Mucosa of descending colon (tissue), 3 donors: ENCODE data around the gene LGALS1. TPM values are rescaled to one million over a fixed set of nuclear protein-coding genes. Genes with fewer than 3 reads are reported as not detected.
"Not testable (repeated sequence)": the region's sequence is repeated elsewhere in the genome, so short reads cannot be mapped to it uniquely, and the experiment has no call there.

Experiments
- ATAC-seq: fragments of 200-7000 bp; cut with Tn5 transposase; one replicate; pipeline ENCODE4 v1.9.1; 2020; ENCODE audit warnings: mild to moderate bottlenecking, moderate library complexity
- DNase-seq, 3 donors: peaks; one replicate each; pipeline ENCODE4 v3.0.0-alpha.2; 2020
- H3K36me3 ChIP-seq: fragments of 200-600 bp; one replicate; pipeline ENCODE4 v1.8.0; 2021; ENCODE audit warnings: low read depth, mild to moderate bottlenecking
- H3K4me1 ChIP-seq: fragments of 200-600 bp; one replicate; pipeline ENCODE4 v1.8.0; 2021; ENCODE audit warnings: low read depth, mild to moderate bottlenecking
- H3K4me3 ChIP-seq: fragments of 200-600 bp; one replicate; pipeline ENCODE4 v1.8.0; 2021; ENCODE audit warnings: mild to moderate bottlenecking
- H3K9me3 ChIP-seq: fragments of 200-600 bp; one replicate; pipeline ENCODE4 v1.8.0; 2021; ENCODE audit warnings: mild to moderate bottlenecking
- intact Hi-C, 2 donors: fragments of 100-400 bp; cut with DNase I in 1 of 2; cut with micrococcal nuclease in 1 of 2; formaldehyde crosslinking; loops; one replicate each; pipeline versions ENCODE4 v1.11.0 to v1.11.1; 2022; cut with DNase I, micrococcal nuclease
- total RNA-seq, 3 donors: library from RNA; stranded (reverse); fragmentation: NEBNext Ultra II Directional in 2 of 3; extraction: Animal tissue kit (Norgen Biotek cat#: 25700) in 2 of 3; gene quantifications; one replicate each; pipeline versions ENCODE4 v1.2.1 to v1.2.4, GENCODE V29; 2021 to 2023
- TF ChIP-seq, protein P1 (sequence below): fragments of 200-600 bp; IDR thresholded peaks from one replicate; pipeline ENCODE4 v1.8.0; 2022; ENCODE audit warnings: antibody characterized with exemption, mild to moderate bottlenecking
- donor health status: DM: no; HTN: no; CAD: no; lungs with moderate emphysema.
- donor health status: DM: no; HTN: no; CAD: no.
- donor health status: DM: no; HTN: yes; CAD: no.

LGALS1 gene
- total RNA-seq, 3 donors from 2014 or later, result 54.6 to 376 (median 150) TPM

DNA sequence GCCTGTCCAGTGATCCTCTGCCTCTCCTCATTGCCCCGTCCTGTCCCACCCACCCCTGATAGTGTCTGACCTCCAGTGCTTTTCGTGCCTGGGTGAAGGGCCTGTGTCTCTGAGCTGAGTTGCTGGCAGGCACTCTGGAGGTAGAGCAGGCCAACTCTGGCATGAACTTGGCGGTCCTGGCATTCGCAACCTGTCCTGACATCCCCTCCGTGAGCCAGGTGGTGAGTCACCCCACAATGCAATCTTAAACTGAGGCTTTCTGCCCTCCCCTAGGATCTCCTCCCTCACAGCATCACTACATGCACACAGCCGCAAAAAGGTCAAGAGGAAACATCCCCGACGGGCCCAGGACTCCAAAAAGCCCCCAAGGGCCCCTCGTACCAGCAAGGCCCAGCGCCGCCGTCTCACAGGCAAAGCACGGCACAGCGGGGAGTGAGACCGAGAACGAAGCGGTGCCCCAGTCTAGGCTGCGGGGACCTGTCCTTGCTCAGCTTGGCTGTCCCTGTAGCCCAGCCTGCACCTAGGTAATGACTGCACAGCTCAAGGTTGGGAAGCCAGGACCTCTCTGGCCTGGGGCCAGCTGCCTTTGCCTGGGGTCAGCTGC lies 15.6 kb downstream of the LGALS1 start:
- intact Hi-C loops, result no loop called here
- H3K9me3 ChIP-seq, result no peaks in the 10 kb centered on the region
- peaks cover 23% of the 10 kb centered on the region for H3K4me1 ChIP-seq
- no peak overlapping the region for H3K4me3 ChIP-seq
- DNase-seq (no peak), ATAC-seq (no peak)
- TF ChIP-seq, protein P1, sequence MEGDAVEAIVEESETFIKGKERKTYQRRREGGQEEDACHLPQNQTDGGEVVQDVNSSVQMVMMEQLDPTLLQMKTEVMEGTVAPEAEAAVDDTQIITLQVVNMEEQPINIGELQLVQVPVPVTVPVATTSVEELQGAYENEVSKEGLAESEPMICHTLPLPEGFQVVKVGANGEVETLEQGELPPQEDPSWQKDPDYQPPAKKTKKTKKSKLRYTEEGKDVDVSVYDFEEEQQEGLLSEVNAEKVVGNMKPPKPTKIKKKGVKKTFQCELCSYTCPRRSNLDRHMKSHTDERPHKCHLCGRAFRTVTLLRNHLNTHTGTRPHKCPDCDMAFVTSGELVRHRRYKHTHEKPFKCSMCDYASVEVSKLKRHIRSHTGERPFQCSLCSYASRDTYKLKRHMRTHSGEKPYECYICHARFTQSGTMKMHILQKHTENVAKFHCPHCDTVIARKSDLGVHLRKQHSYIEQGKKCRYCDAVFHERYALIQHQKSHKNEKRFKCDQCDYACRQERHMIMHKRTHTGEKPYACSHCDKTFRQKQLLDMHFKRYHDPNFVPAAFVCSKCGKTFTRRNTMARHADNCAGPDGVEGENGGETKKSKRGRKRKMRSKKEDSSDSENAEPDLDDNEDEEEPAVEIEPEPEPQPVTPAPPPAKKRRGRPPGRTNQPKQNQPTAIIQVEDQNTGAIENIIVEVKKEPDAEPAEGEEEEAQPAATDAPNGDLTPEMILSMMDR, result no peak
- peaks cover 5% of the 10 kb centered on the region for H3K36me3 ChIP-seq

DNA sequence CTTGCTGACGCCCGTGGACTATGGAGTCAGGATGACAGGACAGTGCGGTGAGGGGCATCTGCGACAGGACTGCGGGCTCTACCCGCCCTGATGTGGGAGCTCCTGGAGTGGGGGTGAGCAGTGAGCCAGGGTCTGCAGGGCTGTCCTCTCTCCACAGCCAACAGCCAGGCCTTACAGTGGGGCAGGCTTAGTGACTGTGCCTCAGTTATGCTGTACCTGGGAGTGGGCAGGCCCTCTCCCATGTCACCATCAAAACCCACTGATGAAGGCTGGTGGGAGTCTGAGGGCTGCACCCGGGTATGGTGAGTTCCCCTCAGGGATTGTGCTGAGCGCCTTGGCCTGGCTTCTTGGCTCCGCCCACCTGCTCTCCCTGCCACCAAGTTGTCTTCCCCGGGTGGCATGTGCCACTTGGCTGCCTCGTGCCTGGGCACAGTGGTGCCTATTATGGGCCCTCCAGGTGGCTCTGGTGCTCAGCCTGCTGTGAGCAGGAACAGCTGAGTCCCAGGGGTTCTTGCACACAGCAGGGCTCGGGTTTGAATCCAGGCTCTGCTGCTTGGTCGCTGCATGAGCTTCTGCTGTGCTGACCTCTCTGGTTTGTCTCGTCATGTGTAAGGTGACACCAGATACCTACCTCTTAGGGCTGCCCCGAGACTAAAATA lies 17.3 kb downstream of the LGALS1 start:
- Histone ChIP-seq H3K4me3 (no peak overlapping the region), H3K4me1 (peaks cover 23% of the 10 kb centered on the region), H3K9me3 (no peaks in the 10 kb centered on the region), H3K36me3 (peaks cover 5% of the 10 kb centered on the region)
- TF ChIP-seq, protein P1, result no peak
- intact Hi-C loops, result no loop called here
- ATAC-seq (no peak), DNase-seq (no peak)

DNA sequence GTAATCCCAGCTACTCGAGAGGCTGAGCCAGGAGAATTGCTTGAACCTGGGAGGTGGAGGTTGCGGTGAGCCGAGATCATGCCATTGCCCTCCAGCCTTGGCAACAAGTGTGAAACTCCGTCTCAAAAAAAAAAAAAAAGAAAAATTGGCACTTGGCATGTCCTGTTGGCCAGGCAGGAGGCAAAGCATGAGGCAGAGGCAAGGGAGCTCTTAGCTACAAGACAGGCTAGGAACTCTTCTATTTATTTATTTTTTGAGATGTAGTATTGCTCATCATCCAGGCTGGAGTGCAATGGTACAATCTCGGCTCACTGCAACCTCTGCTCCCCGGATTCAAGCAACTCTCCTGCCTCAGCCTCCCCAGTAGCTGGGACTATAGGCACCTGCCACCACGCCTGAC lies 18.7 kb downstream of the LGALS1 start:
- intact Hi-C loops, H3K9me3 ChIP-seq, H3K36me3 ChIP-seq, DNase-seq, ATAC-seq, H3K4me3 ChIP-seq: not testable (repeated sequence)
- peaks cover 15% of the 10 kb centered on the region for H3K4me1 ChIP-seq

DNA sequence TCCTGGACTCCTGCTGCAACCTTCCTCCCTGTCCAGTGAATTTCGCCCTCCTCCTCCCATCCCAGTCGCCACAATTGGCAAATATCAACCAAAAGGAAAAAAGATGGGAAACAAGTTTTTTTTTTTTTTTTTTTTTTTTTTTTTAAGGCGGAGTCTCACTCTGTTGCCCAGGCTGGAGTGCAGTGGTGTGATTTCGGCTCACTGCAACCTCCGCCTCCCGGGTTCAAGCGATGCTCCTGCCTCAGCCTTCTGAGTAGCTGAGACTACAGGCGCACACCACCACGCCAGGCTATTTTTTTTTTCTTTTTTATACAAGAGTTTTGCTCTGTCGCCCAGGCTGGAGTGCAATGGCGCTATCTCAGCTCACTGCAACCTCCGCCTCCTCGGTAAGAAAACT lies 20.8 kb downstream of the LGALS1 start:
- DNase-seq, H3K9me3 ChIP-seq, H3K36me3 ChIP-seq, H3K4me3 ChIP-seq, intact Hi-C loops, ATAC-seq: not testable (repeated sequence)
- peaks cover 14% of the 10 kb centered on the region for H3K4me1 ChIP-seq

DNA sequence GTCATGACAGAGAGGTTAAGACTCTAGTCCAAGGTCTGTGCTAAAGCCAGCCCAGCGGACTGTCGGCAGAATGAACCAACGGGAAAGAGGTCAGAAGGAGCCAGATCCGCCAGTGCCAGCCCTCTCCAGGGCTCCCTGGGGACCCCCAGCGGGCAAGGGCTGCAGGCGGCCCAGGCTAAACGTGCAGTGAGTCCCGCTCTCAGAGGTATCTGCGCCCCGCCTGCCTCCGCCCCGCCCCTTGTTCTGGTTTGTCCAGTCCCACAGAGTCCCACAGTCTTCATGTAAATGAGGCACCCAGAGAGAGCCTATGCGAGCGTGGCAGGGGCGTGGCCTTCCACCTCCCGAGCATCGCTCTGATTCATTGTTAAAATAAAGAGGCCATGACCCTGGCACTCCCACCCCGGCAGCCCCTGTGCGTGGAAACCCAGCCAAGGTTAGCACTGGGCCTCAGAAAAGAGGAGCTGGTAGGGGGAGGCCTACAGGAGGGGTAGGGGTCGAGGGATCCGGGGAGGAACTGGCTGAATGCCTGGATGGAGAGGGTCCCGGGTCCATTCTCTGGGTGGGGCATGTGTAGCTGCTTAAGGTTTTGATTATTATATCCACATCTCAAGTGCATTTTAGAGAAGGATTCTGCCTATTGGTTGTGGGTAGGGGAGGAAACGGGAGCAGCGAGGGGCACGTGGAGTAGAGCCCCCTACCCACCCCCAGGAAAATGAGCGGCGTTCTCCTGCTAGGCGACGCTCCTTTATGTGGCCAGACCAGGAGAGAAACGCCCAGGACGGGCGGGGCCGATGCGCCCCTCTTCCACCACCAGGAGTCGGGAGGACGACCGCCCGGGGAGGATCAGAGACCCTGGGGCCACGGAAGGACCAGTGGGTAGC lies 21.5 kb downstream of the LGALS1 start, which contains the start of gene TRIOBP:
TRIOBP (plus strand) TSS at position 392 of the 881 bp plus-strand sequence. CDS start 4,318 bp downstream, outside the sequence.
- H3K4me1 ChIP-seq, result peaks cover 14% of the 10 kb centered on the region
- ATAC-seq, result peak; percentile 98
- TF ChIP-seq, protein P1, result peak; percentile 52
- intact Hi-C loops, result no loop called here
- peak; percentile 94 to 96 (median 96) for DNase-seq
- H3K4me3 ChIP-seq, result no peak within 1 kb of the TSS
- peaks cover 4% of the 10 kb centered on the region for H3K36me3 ChIP-seq
- H3K9me3 ChIP-seq, result no peaks in the 10 kb centered on the region

DNA sequence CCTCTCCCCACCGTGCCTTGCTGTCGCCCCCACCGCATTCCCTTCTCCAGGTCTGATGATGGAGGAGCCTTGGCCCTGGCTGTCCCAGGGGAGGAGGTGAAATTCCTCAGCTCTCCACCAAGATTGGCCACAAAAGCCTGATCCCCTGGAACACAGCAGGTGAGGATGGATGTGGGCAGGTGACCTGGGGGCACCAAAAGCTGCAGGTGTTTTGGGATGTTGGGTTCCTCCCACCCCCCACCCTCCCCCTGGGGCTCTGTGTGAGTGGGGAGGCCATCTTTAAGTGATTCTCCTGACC lies 22.1 kb downstream of the LGALS1 start:
- DNase-seq (no peak), ATAC-seq (no peak)
- intact Hi-C loops, result no loop called here
- H3K4me1 ChIP-seq, result peaks cover 14% of the 10 kb centered on the region
- TF ChIP-seq, protein P1, result no peak
- no peaks in the 10 kb centered on the region for H3K36me3 ChIP-seq
- no peaks in the 10 kb centered on the region for H3K9me3 ChIP-seq
- no peak overlapping the region for H3K4me3 ChIP-seq
